Activated CD8-positive, alpha-beta T cell treated with anti-CD3 and anti-CD28 coated beads for 36 hours (primary cell): ENCODE measurements around the gene TNIP2. TPM values are rescaled to one million over a fixed set of nuclear protein-coding genes. Genes with fewer than 3 reads are reported as not detected.
A peak's percentile ranks its signal among the peaks of the same experiment; 100 is the strongest.
"Not testable (repeated sequence)": the region's sequence is repeated elsewhere in the genome, so short reads cannot be mapped to it uniquely, and the experiment has no call there.

Experiments used
- ATAC-seq: fragments of 200-7000 bp; cut with Tn5 transposase; one replicate; pipeline ENCODE4 v1.10.0; 2021; ENCODE audit warnings: mild to moderate bottlenecking, moderate library complexity
- CTCF ChIA-PET: fragments of 350-600 bp; sonication (Branson Sonifier 250); formaldehyde crosslinking; loops from one replicate; lab custom pipeline; 2021; ENCODE audit warnings: antibody characterized with exemption; lab: Charles Lee
- POLR2A ChIA-PET: fragments of 350-600 bp; sonication (Branson Sonifier 250); formaldehyde crosslinking; loops from one replicate; lab custom pipeline; 2021; ENCODE audit warnings: antibody characterized with exemption; lab: Charles Lee
- DNase-seq: peaks from one replicate; pipeline ENCODE4 v3.0.0-alpha.2; 2020
- H3K27ac Mint-ChIP-seq: one replicate; pipeline ENCODE4 v1.8.0; 2021; ENCODE audit warnings: mild to moderate bottlenecking, mixed read lengths
- H3K27me3 Mint-ChIP-seq: one replicate; pipeline ENCODE4 v1.8.0; 2021; ENCODE audit warnings: mixed read lengths
- H3K36me3 Mint-ChIP-seq: one replicate; pipeline ENCODE4 v1.8.0; 2021; ENCODE audit warnings: low read depth, mixed read lengths
- H3K4me1 Mint-ChIP-seq: one replicate; pipeline ENCODE4 v1.8.0; 2021; ENCODE audit warnings: low read depth, mixed read lengths
- H3K4me3 Mint-ChIP-seq: one replicate; pipeline ENCODE4 v1.8.0; 2021; ENCODE audit warnings: mild to moderate bottlenecking, moderate library complexity, mixed read lengths
- H3K9me3 Mint-ChIP-seq: one replicate; pipeline ENCODE4 v1.8.0; 2021; ENCODE audit warnings: mixed read lengths
- intact Hi-C: fragments of 100-400 bp; cut with micrococcal nuclease; formaldehyde crosslinking; loops from one replicate; pipeline ENCODE4 v1.10.0; 2022
- total RNA-seq, 2 experiments: library from RNA; stranded (reverse); gene quantifications; one replicate each; pipeline ENCODE4 v1.2.3, GENCODE V29; 2021
- TF ChIP-seq, protein P1 (sequence below): fragments of 200-600 bp; IDR thresholded peaks from one replicate; pipeline ENCODE4 v1.8.0; 2022; ENCODE audit warnings: antibody characterized with exemption, mild to moderate bottlenecking

Gene TNIP2
- total RNA-seq, 2 experiments from 2014 or later = 46.1 to 48.1 TPM

DNA sequence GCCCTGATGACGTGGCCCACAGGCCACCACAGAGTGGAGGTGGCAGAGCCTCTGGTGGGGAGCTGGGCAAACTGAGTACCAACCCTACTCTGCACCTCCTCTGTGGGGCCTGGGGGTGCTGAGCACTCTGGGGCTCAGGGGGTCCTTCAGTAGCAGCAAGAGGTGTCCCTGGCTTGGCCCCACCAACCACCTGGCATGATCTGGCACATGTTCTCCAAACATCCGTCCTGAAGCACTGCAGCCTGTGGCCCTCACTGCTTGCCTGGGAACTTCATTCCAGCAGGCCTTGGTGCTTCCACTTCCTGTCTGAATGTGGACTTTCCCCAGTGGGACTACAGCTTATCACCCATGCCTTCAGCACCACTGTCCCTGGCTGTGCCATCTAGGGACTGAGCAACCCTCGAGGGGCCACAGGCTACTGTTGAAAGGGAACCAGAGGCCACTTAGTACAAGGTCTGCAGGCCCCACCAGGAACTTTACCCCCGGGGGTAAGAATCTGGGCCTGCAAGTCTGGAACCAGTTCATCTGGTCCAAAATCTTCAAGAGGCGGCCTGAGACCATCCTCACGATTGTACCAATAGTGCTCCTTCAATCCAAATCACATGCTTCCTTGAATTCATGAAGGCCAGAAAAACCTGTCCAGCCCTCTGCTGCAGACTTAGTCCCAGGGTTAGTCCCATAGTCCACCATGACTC, 13.2 kb downstream of the TNIP2 start:
- no peak for ATAC-seq
- POLR2A ChIA-PET = interaction anchor here (0.6 to 1.2 kb wide), 3 partner anchors 15 to 834 kb away, joined by 3 read pairs; no protein-coding TSS in a partner anchor
- CTCF ChIA-PET = no interaction called here
- H3K9me3 Mint-ChIP-seq = no peaks in the 10 kb centered on the region
- H3K36me3 Mint-ChIP-seq = peaks cover 51% of the 10 kb centered on the region
- peaks cover 39% of the 10 kb centered on the region for H3K4me1 Mint-ChIP-seq
- TF ChIP-seq, protein P1, sequence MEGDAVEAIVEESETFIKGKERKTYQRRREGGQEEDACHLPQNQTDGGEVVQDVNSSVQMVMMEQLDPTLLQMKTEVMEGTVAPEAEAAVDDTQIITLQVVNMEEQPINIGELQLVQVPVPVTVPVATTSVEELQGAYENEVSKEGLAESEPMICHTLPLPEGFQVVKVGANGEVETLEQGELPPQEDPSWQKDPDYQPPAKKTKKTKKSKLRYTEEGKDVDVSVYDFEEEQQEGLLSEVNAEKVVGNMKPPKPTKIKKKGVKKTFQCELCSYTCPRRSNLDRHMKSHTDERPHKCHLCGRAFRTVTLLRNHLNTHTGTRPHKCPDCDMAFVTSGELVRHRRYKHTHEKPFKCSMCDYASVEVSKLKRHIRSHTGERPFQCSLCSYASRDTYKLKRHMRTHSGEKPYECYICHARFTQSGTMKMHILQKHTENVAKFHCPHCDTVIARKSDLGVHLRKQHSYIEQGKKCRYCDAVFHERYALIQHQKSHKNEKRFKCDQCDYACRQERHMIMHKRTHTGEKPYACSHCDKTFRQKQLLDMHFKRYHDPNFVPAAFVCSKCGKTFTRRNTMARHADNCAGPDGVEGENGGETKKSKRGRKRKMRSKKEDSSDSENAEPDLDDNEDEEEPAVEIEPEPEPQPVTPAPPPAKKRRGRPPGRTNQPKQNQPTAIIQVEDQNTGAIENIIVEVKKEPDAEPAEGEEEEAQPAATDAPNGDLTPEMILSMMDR = no peak
- H3K27me3 Mint-ChIP-seq = no peaks in the 10 kb centered on the region
- peak overlapping the region; percentile 55 for H3K27ac Mint-ChIP-seq
- intact Hi-C loops = no loop called here
- no peak for DNase-seq
- H3K4me3 Mint-ChIP-seq = no peak overlapping the region

DNA sequence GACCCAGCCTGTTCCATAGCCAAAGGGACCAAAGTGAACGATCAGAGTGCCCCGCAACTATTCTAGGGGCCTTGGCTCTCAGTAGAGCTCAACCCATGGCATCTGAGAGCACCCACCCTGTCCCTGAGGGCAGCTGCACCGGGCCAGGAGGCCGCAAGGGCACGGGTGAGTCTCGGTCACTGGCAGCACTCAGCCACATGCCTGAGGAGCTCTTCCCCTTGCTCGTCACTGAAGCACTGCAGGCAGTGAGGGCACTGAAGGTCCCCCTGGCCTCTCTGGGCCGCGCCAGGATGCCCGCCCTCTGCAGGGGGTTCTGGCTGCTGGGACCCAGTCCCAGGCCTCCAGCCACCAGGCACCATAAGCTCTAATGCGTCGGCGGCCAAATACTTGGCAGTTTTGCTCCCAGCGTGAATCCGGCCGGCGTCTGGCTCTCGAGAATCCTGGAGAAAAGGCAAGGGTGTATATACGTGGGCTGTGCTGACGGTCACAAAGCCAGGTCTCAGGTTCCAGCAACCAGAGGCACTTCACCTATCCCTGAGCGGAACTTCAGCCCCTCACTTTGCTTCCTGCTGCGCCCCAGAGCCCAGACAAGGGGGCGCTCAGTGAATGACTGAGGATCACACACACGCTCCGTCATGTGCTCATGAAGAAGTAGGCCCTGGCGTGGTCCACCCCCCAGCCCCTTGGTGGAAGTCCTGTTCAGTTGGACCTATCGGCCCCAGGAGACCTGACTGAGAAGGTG, 13.9 kb downstream of the TNIP2 start:
- intact Hi-C loops = no loop called here
- ChIA-PET CTCF (no interaction called here), POLR2A (interaction anchor here (0.6 to 1.2 kb wide), 3 partner anchors 14 to 833 kb away, joined by 3 read pairs; no protein-coding TSS in a partner anchor)
- DNase-seq (no peak), ATAC-seq (no peak)
- Mint-ChIP-seq H3K27me3 (no peaks in the 10 kb centered on the region), H3K9me3 (no peaks in the 10 kb centered on the region), H3K4me1 (peaks cover 32% of the 10 kb centered on the region), H3K4me3 (no peak overlapping the region), H3K36me3 (peaks cover 44% of the 10 kb centered on the region), H3K27ac (peak overlapping the region; percentile 55)
- TF ChIP-seq, protein P1 = no peak

DNA sequence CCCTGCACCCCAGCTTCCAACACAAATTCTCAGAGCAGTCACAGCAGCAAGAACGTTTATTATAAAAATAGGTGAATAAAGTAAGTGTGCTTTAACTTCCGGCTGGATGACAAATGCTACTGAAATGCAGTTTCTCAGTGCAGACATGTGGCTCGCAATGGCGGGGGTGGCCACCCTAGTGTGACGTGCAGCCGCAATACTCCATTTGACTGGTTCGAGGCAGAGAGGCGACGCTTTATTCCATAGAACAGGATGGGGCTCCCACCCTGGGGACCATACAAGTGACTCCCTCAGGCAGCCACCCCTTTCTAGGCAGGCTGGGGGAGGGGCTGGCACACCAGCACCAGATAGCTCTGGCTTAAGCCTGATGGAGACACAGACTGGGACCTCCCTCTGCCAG, 14.5 kb downstream of the TNIP2 start:
- ChIA-PET POLR2A (no interaction called here), CTCF (no interaction called here)
- H3K27ac Mint-ChIP-seq = peak overlapping the region; percentile 44
- ATAC-seq (no peak), DNase-seq (no peak)
- peaks cover 26% of the 10 kb centered on the region for H3K4me1 Mint-ChIP-seq
- TF ChIP-seq, protein P1 = no peak
- peaks cover 3% of the 10 kb centered on the region for H3K9me3 Mint-ChIP-seq
- H3K4me3 Mint-ChIP-seq = no peak overlapping the region
- peaks cover 39% of the 10 kb centered on the region for H3K36me3 Mint-ChIP-seq
- intact Hi-C loops = no loop called here
- no peaks in the 10 kb centered on the region for H3K27me3 Mint-ChIP-seq

DNA sequence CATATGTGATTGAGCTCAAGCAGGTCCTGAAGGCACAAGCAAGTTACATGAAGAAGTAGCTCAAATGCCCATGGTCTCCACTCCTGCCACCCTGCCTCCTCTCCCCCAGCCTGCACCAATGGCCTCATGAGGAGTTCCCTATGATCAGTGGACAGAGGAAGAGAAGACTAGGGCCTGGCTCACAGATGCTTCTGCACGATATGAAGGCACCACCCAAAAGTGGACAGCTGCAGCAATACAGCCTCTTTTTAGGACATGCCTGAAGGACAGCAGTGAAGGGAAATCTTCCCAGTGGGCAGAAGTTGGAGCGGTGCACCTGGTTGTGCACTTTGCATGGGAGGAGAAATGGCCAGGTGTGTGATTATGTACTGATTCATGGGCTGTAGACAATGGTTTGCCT, 17.8 kb downstream of the TNIP2 start:
- H3K27me3 Mint-ChIP-seq, H3K4me1 Mint-ChIP-seq, H3K27ac Mint-ChIP-seq, intact Hi-C loops, CTCF ChIA-PET, H3K4me3 Mint-ChIP-seq, DNase-seq, ATAC-seq, POLR2A ChIA-PET: not testable (repeated sequence)
- Mint-ChIP-seq H3K9me3 (peaks cover 11% of the 10 kb centered on the region), H3K36me3 (peaks cover 31% of the 10 kb centered on the region)

DNA sequence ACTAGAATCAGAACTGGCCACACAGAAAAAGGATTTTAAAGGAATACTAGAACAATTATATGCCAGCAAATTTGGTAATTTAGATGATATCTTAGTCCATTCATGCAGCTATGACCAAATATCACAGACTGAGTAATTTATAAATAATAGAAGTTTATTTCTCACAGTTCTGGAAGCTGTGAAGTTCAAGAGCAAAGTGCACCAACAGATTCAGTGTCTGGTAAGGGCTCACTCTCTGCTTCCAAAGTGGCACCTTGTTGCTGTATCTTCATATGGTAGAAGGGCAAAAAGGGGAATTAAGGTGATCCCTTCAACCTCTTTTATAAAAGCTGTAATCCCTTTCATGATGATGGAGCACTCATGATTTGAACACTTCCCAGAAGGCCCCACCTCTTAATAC, 20.3 kb downstream of the TNIP2 start:
- Mint-ChIP-seq H3K4me1 (peaks cover 5% of the 10 kb centered on the region), H3K27me3 (no peaks in the 10 kb centered on the region), H3K9me3 (peaks cover 11% of the 10 kb centered on the region), H3K27ac (no peak overlapping the region), H3K36me3 (peaks cover 40% of the 10 kb centered on the region), H3K4me3 (no peak overlapping the region)
- ATAC-seq (no peak), DNase-seq (no peak)
- intact Hi-C loops = no loop called here
- POLR2A ChIA-PET = interaction anchor here (0.6 kb wide), 1 partner anchor 18 kb away, joined by 3 read pairs; no protein-coding TSS in a partner anchor
- TF ChIP-seq, protein P1 = no peak
- CTCF ChIA-PET = no interaction called here
